Fibroblast of skin of right quadriceps (primary cell): ENCODE results near the gene NR0B2.
"Not testable (repeated sequence)": the region's sequence is repeated elsewhere in the genome, so short reads cannot be mapped to it uniquely, and the experiment has no call there.

Source experiments
- DNase-seq: peaks from one replicate; pipeline ENCODE4 v3.0.0-alpha.2; 2013

The NR0B2 gene

DNA sequence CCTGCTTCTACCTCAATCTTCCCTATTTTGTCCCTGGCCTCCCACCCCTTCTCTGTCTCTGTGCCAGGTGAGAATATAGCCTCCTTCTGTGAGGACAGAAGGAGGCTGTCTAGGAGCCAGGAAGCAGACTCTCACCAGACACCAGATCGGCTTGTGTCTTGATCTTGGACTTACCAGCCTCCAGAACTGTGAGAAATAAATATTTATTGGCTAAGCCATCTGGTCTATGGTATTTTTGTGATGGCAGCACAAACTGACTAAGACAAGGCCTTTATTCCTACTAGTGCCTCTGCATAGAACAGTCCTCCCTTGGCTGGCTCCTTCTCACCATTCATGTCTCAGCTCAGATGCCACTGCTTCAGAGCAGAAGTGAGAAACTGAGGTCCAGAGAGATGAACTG is 25.5 kb downstream of the NR0B2 start:
- DNase-seq: no peak

DNA sequence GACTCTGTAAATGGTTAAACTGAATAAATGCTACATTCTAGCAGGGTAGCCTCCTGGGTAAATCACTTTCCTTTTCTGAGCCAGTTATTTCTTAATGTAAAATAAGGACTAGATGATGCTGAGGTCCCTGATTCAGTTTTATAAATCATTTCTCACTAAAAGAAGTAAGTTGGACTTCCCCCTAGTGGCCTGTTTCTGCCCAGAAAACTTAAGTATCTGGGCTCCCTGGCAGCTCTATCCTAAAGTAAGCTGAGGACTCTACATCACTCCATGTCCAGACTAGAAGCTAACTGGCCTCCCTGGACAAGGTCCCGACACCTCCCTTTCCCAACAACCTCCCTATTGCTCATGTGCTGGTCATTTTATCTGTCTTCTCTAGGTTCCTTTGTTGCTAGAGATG is 26.6 kb downstream of the NR0B2 start:
- DNase-seq: peak; percentile 19

DNA sequence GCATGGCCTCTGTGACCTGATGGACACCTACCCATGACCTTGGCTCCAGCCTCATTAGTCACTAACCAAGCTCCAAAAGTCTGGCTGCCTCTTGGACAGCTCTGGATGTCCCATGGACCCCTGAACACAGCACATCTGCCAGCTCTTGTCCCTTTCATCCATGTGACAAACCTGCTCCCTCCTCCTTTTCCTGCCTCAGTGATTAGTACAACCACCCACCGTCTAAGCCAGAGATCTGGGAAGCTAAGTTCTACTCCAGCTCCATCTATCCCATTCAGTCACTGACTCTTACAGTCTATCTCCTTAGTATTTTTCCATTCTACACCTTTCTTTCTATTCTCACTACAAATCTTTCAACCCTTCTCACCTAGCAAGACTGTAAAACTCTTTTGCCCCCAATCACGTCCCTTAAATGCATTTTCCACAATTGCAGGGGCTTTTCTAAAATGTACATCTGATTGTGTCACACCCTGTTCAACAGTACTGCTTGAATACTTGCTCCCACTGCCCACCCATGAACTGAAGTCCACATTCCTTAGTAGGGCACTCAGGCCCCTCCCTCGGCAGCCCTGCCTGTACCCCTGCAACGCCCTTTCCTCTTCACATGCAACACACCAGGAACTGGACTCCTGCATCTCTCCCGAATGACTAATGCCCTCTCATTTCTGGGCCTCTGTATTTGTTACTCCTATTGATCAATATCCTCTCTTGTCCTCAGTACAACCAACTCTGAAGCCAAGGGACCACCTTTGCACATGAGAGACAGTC is 30.9 kb downstream of the NR0B2 start:
- no peak for DNase-seq

DNA sequence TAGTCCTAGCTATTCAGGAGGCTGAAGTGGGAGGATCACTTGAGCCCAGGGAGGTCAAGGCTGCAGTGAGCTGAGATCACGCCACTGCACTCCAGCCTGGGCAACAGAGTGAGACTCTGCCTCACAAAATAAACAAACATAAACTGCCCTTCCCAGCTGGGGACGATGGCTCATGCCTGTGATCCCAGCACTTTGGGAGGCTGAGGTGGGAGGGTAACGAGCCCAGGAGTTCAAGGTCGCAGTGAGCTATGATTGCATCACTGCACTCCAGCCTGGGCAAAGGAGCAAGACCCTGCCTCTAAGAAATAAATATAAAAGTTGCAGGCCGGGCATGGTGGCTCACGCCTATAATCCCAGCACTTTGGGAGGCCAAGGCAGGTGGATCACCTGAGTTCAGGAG is 32.2 kb downstream of the NR0B2 start:
- DNase-seq: not testable (repeated sequence)

DNA sequence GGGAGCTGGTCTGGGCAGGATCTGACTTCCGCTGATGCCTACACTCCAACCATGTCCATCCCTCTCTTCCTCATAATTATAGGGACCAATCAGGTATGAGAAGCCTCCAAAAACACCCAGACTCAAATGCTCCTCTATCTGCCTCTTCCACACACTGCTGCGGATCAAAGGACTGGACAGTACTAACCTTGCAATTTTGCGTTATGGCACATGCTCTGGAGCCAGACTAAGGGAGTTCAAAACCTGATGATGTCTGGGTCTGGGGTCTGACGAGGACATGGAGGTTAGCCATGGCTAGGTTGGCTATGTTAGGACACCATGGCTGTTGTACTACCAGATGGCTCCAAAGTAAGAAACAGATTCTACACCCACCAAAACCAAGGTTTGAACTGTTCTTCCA is 34.0 kb downstream of the NR0B2 start:
- DNase-seq: no peak

DNA sequence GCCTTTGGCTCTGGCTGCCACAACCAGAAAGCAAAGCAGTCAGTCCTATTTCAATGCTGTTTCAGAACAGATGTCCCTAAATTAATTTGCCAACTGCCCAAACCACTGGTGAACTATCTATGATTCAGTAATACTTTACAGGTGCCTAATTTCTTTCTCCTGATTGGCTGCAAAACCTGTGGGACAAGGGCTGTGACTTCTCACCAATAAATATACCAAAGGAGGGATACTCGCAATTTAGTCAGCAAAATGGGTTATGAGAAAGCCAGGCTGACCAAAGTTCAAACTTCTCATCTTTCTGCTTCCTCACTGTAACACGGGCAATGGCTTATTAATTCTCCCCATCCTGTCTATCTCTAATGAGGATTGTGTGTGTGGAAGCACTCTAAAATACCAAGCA is 36.4 kb downstream of the NR0B2 start:
- no peak for DNase-seq

DNA sequence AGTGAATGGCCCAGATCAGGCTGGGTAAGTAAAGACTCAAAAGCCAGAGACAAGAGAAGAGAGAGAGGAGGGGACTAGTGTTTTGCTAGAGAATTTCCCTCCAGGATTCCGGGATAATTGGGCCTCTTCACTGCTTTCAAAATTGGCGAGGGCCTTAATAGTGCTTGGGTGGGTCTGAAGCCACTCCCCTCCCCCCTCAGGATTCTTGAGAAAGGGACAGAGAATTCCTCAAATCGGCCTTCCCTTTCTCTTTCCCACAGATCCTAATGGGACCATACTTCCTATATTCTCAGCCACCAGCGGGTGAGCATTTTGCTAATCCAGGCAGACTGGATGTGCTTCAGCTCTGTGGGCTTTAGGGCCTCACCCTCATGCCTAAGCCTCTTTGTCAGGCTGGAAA is 38.9 kb downstream of the NR0B2 start:
- DNase-seq: no peak

DNA sequence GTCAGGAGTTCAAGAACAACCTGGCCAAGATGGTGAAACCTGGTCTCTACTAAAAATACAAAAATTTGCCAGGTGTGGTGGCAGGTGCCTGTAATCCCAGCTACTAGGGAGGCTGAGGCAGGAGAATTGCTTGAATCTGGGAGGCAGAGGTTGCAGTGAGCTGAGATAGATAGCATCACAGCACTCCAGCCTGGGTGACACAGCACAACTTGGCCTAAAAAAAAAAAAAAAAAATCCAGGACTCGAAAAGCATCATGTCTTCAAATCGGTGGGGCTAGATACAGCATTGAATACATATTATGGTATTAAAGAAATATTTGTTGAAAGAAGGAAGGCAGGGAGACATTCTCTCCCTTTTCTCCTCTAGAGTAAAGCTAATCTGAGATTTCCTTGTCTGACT is 40.7 kb downstream of the NR0B2 start:
- not testable (repeated sequence) for DNase-seq

DNA sequence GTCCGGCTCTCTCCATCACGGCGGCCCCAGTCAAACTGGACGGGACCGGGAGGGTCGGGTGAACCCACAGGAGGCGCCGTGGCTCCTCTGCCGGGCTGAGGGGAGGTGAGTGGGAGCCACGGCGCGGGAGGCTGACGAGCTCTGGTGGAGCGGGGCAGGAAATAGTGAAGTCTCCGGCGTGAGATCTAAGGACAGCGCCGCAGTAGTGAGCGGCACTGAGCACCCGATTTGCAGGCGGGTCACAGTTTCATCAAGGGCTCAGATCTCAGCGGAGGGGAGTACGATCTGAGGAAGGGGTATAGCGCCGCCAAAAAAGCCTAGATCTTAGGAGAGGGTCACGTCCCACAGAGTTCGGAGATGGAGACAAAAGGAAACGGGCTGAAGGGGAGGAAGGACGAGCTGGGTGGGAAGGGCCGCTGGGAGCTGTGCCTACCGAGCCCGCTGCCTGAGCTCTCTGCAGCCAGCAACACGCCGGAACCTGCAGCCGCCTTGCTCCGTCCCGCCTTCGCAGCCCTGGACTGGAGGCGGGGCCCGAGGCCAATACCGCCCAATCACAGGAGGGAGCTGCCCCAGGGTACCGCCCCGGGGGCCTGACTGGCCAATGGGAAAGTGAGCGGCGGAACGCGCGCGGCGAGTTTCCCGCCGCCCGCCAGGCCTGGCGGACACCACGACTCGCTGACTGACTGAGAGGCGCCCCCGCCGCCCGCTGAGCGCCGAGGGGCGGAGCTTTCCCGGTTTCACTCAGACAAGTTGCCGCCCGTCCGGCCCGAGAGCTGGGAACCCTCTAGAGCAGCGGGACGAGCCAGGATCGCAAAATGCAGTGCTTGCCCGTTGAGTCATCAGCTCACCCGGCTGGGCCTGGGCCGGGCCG is 48.9 kb downstream of the NR0B2 start:
- peak; percentile 98 for DNase-seq

DNA sequence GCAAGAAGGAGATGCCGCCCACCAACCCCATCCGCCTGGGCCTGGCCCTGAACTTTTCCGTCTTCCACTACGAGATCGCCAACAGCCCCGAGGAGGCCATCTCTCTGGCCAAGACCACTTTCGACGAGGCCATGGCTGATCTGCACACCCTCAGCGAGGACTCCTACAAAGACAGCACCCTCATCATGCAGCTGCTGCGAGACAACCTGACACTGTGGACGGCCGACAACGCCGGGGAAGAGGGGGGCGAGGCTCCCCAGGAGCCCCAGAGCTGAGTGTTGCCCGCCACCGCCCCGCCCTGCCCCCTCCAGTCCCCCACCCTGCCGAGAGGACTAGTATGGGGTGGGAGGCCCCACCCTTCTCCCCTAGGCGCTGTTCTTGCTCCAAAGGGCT is 50.1 kb downstream of the NR0B2 start:
- DNase-seq: no peak

DNA sequence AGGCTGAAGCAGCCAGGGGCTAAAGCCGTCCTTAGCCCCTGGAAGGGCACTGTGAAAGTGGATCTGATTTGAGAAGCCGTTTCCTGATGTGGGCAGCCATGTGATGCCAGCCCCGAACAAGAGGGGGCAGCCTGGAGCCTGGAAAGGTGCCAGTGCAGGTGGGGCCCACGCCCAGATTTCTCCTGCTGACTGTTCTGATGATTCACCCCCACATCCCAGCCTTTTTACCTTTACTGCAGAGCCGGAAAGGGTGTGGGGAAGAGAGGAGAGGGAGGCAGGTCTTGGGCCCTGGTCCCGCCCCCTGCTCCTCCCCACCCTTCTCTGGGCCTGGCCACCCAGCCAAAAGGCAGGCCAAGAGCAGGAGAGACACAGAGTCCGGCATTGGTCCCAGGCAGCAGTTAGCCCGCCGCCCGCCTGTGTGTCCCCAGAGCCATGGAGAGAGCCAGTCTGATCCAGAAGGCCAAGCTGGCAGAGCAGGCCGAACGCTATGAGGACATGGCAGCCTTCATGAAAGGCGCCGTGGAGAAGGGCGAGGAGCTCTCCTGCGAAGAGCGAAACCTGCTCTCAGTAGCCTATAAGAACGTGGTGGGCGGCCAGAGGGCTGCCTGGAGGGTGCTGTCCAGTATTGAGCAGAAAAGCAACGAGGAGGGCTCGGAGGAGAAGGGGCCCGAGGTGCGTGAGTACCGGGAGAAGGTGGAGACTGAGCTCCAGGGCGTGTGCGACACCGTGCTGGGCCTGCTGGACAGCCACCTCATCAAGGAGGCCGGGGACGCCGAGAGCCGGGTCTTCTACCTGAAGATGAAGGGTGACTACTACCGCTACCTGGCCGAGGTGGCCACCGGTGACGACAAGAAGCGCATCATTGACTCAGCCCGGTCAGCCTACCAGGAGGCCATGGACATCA is 50.7 kb downstream of the NR0B2 start, which contains the start of gene SFN:
SFN (plus strand) TSS at position 369 of the 904 bp plus-strand sequence; CDS start at position 433, 64 bp downstream.
- DNase-seq: no peak

DNA sequence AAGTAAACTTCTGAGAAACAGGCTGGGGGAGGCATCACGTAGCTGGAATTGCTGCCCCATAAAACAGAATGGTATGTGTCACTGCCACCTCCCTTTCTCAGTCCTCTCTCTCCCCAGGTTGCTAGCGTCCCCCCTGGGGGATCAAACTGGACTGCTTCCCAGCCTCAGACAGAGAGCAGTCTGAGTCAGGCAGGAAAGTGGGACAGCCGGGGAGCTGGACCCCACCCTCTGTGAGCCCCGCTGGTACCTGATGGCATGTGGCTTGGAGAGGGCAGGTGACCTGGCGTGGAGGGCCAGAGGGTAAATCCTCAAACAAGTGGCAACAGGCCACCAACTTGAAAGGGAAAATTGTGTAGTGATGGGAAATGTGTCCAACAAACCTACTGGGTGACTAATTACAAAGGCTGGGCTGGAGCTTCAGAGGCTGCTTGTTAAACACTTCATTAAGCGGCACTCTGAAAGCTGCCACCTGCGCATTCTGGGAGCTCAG is 51.8 kb downstream of the NR0B2 start:
- peak; percentile 38 for DNase-seq
